C4-2B (cell line): Measurements from ENCODE around the gene ALKBH1.

ENCODE experiments used
- H3K27ac ChIP-seq: fragments of 450-650 bp; 2 replicates; pipeline ENCODE4 v1.5.1; 2017
- CTCF ChIP-seq: fragments of 450-650 bp; conservative IDR thresholded peaks from 2 replicates; pipeline ENCODE4 v1.5.1; 2017; ENCODE audit warnings: mild to moderate bottlenecking
- ZFX ChIP-seq: fragments of 450-650 bp; IDR thresholded peaks from 2 replicates; pipeline ENCODE4 v1.6.1; 2017

Gene ALKBH1

DNA sequence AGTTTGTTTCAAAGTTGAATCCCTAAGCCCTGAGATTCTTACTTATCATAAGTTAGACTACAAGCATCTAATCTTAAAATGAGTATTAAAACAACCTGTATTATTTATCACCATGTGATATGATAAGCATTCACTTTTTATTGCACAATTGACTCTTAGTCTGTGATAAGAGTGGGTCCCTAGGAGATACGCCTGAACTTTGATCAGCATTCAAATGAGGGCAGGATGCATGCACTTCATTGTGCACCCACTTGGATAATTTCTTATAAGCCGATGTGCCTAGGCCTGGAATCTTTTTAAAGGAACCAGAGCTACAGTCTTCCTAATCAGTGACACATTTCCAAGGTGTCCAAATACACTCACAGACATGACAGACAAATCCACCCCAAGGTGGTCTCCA is 60.0 kb downstream of the ALKBH1 start:
- TF ChIP-seq CTCF, result no peak
- no peak for TF ChIP-seq ZFX

GRCh38 chr14:77646907-77647306 is 60.9 kb downstream of the ALKBH1 start:
- no peak overlapping the region for H3K27ac ChIP-seq
- TF ChIP-seq CTCF (no peak), ZFX (no peak)

More for the DNA sequence above, 60.0 kb downstream of the ALKBH1 start:
- no peak overlapping the region for H3K27ac ChIP-seq

- no peak overlapping the region for H3K27ac ChIP-seq
- TF ChIP-seq CTCF, result no peak
- no peak for TF ChIP-seq ZFX
Observed at GRCh38 chr14:77645520-77646230, 62.1 kb downstream of the ALKBH1 start.

DNA sequence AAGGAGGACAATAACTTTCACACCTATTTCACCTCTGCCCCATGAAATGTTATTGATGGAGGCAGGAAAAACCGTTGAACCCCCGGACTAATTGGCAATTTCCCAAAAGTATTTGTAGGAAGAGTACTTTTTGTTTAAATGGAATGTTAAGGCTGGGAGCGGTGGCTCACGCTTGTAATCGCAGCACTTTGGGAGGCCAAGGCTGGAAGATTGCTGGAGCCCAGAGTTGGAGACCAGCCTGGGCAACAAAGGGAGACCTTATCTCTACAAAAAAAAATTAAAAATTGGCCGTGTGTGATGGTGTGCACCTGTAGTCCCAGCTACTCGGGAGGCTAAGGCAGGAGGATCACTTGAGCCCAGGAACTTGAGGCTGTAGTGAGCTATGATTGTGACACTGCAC is 65.4 kb downstream of the ALKBH1 start:
- TF ChIP-seq CTCF, result no peak
- TF ChIP-seq ZFX, result no peak
- H3K27ac ChIP-seq, result no peak overlapping the region

GRCh38 chr14:77641534-77642341 is 66.1 kb downstream of the ALKBH1 start:
- no peak overlapping the region for H3K27ac ChIP-seq
- TF ChIP-seq CTCF, result no peak

DNA sequence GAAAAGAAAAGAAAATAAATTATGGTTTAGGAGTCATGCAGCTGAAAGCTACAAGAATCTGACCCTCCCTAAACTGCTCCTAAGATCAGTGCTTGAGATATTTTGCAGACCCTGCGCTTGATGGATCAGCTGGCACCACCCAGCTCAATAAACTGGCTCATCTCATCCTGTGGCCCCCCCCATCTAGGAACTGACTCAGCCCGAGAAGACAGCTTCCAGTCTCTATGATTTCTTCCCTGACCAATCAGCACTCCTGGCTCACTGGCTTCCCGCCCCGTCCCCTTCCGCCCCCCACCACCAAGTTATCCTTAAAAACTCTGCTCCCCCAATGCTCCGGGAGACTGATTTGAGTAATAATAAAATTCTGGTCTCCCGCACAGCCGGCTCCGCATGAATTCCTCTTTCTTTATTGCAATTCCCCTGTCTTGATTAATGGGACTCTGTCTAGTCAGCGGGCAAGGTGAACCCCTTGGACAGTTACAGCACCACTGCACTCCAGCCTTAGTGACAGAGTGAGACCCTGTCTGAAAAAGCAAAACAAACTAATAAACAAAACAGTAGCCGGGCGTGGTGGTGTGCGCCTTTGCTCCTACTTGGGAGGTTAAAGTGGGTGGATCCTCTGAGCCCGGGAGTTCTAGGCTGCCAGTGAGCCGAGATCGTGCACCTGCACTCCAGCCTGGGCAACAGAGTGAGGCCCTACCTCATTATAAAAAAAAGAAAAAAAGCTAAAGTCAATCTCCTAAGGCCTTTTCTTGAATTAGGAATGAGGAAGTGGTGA is 66.9 kb downstream of the ALKBH1 start:
- H3K27ac ChIP-seq, result no peak overlapping the region

More for the DNA sequence above, 66.9 kb downstream of the ALKBH1 start:
- TF ChIP-seq CTCF (no peak), ZFX (no peak)
